ENCODE data around the gene JCHAIN. TPM values are rescaled to one million over a fixed set of nuclear protein-coding genes. Genes with fewer than 3 reads are reported as not detected.

Gene JCHAIN
- total RNA-seq, 2 donors from 2014 or later, result 8.8 to 12.8 TPM

DNA sequence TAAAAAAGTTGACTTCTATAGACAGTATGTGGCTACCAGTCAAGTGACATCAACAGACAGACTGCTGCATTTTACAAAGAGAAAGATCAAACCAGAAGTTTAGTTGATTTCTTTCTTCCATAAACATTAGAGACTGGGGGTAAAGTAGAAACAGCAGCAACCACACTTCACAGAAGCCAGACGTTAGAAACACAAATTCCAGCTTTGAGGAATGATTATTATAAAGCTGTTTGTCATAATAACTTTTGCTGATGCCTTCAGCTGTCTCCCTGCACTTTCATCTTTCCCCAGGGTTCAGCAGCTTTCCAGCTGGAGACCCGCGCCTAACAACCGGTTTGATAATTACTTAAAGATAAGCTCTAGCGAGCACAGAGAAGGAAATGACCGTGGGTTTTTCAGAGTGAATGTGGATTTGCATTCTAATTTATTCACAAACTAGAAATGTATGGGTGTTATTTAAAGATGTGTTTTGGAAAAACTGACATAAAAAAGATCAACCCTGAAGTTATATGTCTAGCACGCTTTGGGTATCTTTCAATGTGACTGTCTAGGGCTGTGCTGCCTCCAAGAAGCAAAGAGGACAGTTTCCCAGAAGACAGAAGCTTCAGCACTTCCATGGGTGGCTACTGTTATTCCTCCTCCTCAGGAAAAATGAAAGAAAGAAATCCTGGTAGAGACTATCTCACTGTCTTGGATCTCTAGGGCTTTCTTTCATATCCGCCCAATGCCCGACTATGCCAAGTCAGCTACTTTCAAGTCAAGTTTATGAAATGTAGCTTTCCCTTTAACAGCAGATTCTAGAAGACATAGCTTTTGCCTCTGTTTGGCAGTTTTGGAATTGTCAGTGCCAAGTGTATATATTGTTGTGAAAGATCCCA, 52.8 kb downstream of the JCHAIN start:
- DNase-seq (ENCODE audit: low spot score), result no peak
- intact Hi-C loops (cut with DNase I), result no loop called here

DNA sequence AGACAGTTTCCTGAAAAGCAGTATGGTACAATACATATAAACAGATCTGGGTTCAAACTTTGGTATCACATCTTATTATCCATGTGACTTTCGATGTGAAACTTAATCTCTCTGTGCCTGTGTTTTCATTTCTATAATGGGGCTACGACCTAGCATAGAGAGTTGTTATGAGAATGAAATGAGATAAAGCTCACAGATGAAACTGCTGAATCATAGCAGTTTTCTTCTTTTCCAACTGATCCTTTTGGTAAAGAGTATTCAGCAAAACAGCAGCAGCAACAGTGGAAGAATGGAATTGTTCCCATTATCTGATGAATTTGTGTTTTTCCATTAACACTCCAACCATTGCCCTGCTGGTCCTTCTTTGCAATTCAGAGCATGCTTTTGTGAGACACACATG, 58.0 kb downstream of the JCHAIN start:
- intact Hi-C loops (cut with DNase I), result loop anchor here in 1 of 2 donors (10.0 kb wide), 1 partner anchor 96 kb away; no protein-coding TSS in a partner anchor
- no peak for DNase-seq (ENCODE audit: low spot score)

DNA sequence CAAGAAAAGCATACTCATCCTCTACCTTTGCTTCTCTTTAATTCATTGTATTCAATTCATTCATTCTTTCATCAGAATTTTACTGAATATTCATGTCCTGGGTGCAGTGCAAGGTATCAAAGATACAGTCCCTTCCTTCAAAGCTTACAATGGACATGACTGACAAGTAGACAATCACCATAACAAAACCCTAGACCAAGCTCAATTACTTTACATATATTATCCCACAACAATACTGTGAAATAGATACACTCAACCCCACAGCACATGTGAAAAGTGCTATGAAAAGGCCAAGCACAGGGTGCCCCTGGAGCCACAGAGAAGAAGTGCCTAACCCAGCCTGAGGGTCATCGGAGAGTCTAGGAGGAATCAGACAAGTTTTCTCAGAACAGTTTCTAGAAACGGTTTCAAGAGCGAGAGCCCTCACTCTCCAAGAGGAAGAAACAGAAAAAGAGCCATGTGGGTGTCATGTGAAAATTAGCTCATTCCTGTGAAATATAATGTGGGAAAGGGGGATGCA, 58.9 kb downstream of the JCHAIN start:
- intact Hi-C loops (cut with DNase I), result loop anchor here in 1 of 2 donors (10.0 kb wide), 1 partner anchor 97 kb away; no protein-coding TSS in a partner anchor
- no peak for DNase-seq (ENCODE audit: low spot score)

DNA sequence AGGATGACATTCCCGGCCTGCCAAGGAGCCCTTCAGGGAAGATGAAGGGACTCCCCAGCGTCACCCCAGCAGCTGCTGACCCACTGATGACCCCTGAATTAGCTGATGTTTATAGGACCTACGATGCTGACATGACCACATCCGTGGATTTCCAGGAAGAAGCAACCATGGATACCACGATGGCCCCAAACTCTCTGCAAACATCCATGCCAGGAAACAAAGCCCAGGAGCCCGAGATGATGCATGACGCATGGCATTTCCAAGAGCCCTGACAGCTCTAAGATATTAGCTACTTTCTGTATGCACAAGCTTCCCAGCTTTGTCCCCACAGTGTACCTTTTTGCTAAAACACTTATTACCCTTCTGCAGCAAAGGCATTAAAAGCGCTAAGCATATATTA, 59.8 kb downstream of the JCHAIN start:
- no peak for DNase-seq (ENCODE audit: low spot score)
- intact Hi-C loops (cut with DNase I), result loop anchor here in 1 of 2 donors (10.0 kb wide), 1 partner anchor 98 kb away; no protein-coding TSS in a partner anchor

Other genes with a start within 250 kb of the JCHAIN start
- not detected for gene MUC7, start 194.3 kb downstream of the JCHAIN start, total RNA-seq
- not detected for gene AMTN, start 147.9 kb downstream of the JCHAIN start, total RNA-seq
- gene AMBN, start 74.3 kb downstream of the JCHAIN start, total RNA-seq, result not detected
- gene ENAM, start 37.8 kb downstream of the JCHAIN start, total RNA-seq, result under 1 TPM; 0.14 to 0.62 TPM
- 10 to 100 TPM; 22.0 to 23.2 TPM for gene UTP3, start 22.0 kb upstream of the JCHAIN start, total RNA-seq
- gene RUFY3, start 55.5 kb upstream of the JCHAIN start, total RNA-seq, result 10 to 100 TPM; 58.5 to 62.3 TPM
- gene GRSF1, start 173.4 kb upstream of the JCHAIN start, total RNA-seq, result 10 to 100 TPM; 43.5 to 44.0 TPM
- 10 to 100 TPM; 21.8 to 29.1 TPM for gene MOB1B, start 235.9 kb upstream of the JCHAIN start, total RNA-seq